Measurements from ENCODE around the gene EML1.

EML1 gene

GRCh38 chr14:99817331-99817730 is 24.1 kb downstream of the EML1 start:
- ChIA-PET POLR2A (interaction anchor here (1.3 kb wide), 1 partner anchor 337 kb away, joined by 3 read pairs; the partner anchor contains the start of gene SETD3), CTCF (no interaction called here)
- DNase-seq (ENCODE audit: extremely low spot score), result no peak
- TF ChIP-seq BHLHE40 (IDR thresholded peaks at IDR 0.05; ENCODE audit: borderline replicate concordance) (no peak), SUZ12 (IDR thresholded peaks at IDR 0.05) (no peak), ZNF384 (IDR thresholded peaks at IDR 0.05) (no peak), FOXK2 (IDR thresholded peaks at IDR 0.05) (no peak), ARNT (IDR thresholded peaks at IDR 0.05) (no peak), FOXM1 (IDR thresholded peaks at IDR 0.05; ENCODE audit: borderline replicate concordance) (no peak), SP1 (IDR thresholded peaks at IDR 0.05) (no peak), L3MBTL2 (conservative IDR thresholded peaks at IDR 0.05) (no peak), NFRKB (IDR thresholded peaks at IDR 0.05) (no peak)

GRCh38 chr14:99818503-99819036 is 25.4 kb downstream of the EML1 start:
- TF ChIP-seq SUZ12 (IDR thresholded peaks at IDR 0.05) (no peak), LEF1 (IDR thresholded peaks at IDR 0.05; ENCODE audit: borderline replicate concordance) (no peak), FOXK2 (IDR thresholded peaks at IDR 0.05) (no peak), ZNF384 (IDR thresholded peaks at IDR 0.05) (no peak), FOXA1 (IDR thresholded peaks at IDR 0.05) (no peak), L3MBTL2 (conservative IDR thresholded peaks at IDR 0.05) (no peak), BHLHE40 (IDR thresholded peaks at IDR 0.05; ENCODE audit: borderline replicate concordance) (no peak)
- POLR2A ChIA-PET, result no interaction called here

GRCh38 chr14:99819514-99819913 is 26.3 kb downstream of the EML1 start:
- no peak for DNase-seq (ENCODE audit: extremely low spot score)
- POLR2A ChIA-PET, result no interaction called here
- TF ChIP-seq L3MBTL2 (conservative IDR thresholded peaks at IDR 0.05), result no peak
- TF ChIP-seq CTBP1 (IDR thresholded peaks at IDR 0.05; ENCODE audit: borderline replicate concordance), result no peak
- TF ChIP-seq ARNT (IDR thresholded peaks at IDR 0.05), result no peak
- TF ChIP-seq ZNF384 (IDR thresholded peaks at IDR 0.05), result no peak
- TF ChIP-seq FOXA1 (IDR thresholded peaks at IDR 0.05), result no peak
- no peak for TF ChIP-seq PKNOX1 (IDR thresholded peaks at IDR 0.05)
- no peak for TF ChIP-seq SP1 (IDR thresholded peaks at IDR 0.05)
- no peak for TF ChIP-seq BHLHE40 (IDR thresholded peaks at IDR 0.05; ENCODE audit: borderline replicate concordance)
- no peak for TF ChIP-seq HDGF (IDR thresholded peaks at IDR 0.05; ENCODE audit: borderline replicate concordance)
- no peak for TF ChIP-seq ELF4 (IDR thresholded peaks at IDR 0.05)
- no peak for TF ChIP-seq NFRKB (IDR thresholded peaks at IDR 0.05)
- no peak for TF ChIP-seq FOXK2 (IDR thresholded peaks at IDR 0.05)
- TF ChIP-seq LEF1 (IDR thresholded peaks at IDR 0.05; ENCODE audit: borderline replicate concordance), result no peak
- CTCF ChIA-PET, result no interaction called here

More at GRCh38 chr14:99818503-99819036, 25.4 kb downstream of the EML1 start:
- CTCF ChIA-PET, result no interaction called here
- DNase-seq (ENCODE audit: extremely low spot score), result no peak

- DNase-seq (ENCODE audit: extremely low spot score), result no peak
- CTCF ChIA-PET, result interaction anchor here (0.9 kb wide), 1 partner anchor 17 kb away, joined by 3 read pairs; no protein-coding TSS in a partner anchor
- TF ChIP-seq CTBP1 (IDR thresholded peaks at IDR 0.05; ENCODE audit: borderline replicate concordance), result no peak
- no peak for TF ChIP-seq HDGF (IDR thresholded peaks at IDR 0.05; ENCODE audit: borderline replicate concordance)
- TF ChIP-seq BHLHE40 (IDR thresholded peaks at IDR 0.05; ENCODE audit: borderline replicate concordance), result no peak
- no peak for TF ChIP-seq TARDBP (IDR thresholded peaks at IDR 0.05)
- no peak for TF ChIP-seq FOXK2 (IDR thresholded peaks at IDR 0.05)
- TF ChIP-seq PKNOX1 (IDR thresholded peaks at IDR 0.05), result no peak
- no peak for TF ChIP-seq ARNT (IDR thresholded peaks at IDR 0.05)
- TF ChIP-seq FOXA1 (IDR thresholded peaks at IDR 0.05), result no peak
- no peak for TF ChIP-seq SP1 (IDR thresholded peaks at IDR 0.05)
- no peak for TF ChIP-seq ZNF384 (IDR thresholded peaks at IDR 0.05)
- TF ChIP-seq FOXM1 (IDR thresholded peaks at IDR 0.05; ENCODE audit: borderline replicate concordance), result no peak
- TF ChIP-seq SUZ12 (IDR thresholded peaks at IDR 0.05), result no peak
- TF ChIP-seq LEF1 (IDR thresholded peaks at IDR 0.05; ENCODE audit: borderline replicate concordance), result no peak
- no peak for TF ChIP-seq L3MBTL2 (conservative IDR thresholded peaks at IDR 0.05)
- TF ChIP-seq NFRKB (IDR thresholded peaks at IDR 0.05), result no peak
- no peak for TF ChIP-seq ELF4 (IDR thresholded peaks at IDR 0.05)
- POLR2A ChIA-PET, result interaction anchor here (1.0 kb wide), 1 partner anchor 11 kb away, joined by 3 read pairs; no protein-coding TSS in a partner anchor
These were observed 27.6 kb downstream of the EML1 start for GRCh38 chr14:99820702-99821331.

- CTCF ChIA-PET, result interaction anchor here (0.6 kb wide), 1 partner anchor 568 kb away, joined by 4 read pairs; no protein-coding TSS in a partner anchor
- POLR2A ChIA-PET, result no interaction called here
These were observed 28.6 kb downstream of the EML1 start for GRCh38 chr14:99821519-99822508.

More at GRCh38 chr14:99821519-99822508, 28.6 kb downstream of the EML1 start:
- peak; percentile 39 for DNase-seq (ENCODE audit: extremely low spot score)
- TF ChIP-seq PKNOX1 (IDR thresholded peaks at IDR 0.05) (peak; percentile 64), CTBP1 (IDR thresholded peaks at IDR 0.05; ENCODE audit: borderline replicate concordance) (no peak), L3MBTL2 (conservative IDR thresholded peaks at IDR 0.05) (peak; percentile 51), LEF1 (IDR thresholded peaks at IDR 0.05; ENCODE audit: borderline replicate concordance) (no peak)

Measured in HEK293T (cell line).